GM21723 (cell line): ENCODE measurements around the gene CDK5RAP1.
"Not testable (repeated sequence)": the region's sequence is repeated elsewhere in the genome, so short reads cannot be mapped to it uniquely, and the experiment has no call there.

Experiments used
- ATAC-seq: cut with Tn5 transposase; IDR thresholded peaks from one replicate; pipeline ENCODE4 v1.9.1; 2021; ENCODE audit warnings: mild to moderate bottlenecking, moderate library complexity; ENCODE audit not compliant: unreplicated experiment

The CDK5RAP1 gene

GRCh38 chr20:33419140-33419974 is 18.0 kb upstream of the CDK5RAP1 start:
- no peak for ATAC-seq

GRCh38 chr20:33418033-33418432 is 16.7 kb upstream of the CDK5RAP1 start:
- ATAC-seq, result no peak

- ATAC-seq, result no peak
Observed at GRCh38 chr20:33415948-33416347, 14.6 kb upstream of the CDK5RAP1 start.

- ATAC-seq, result no peak
Observed at GRCh38 chr20:33412484-33412838, 11.1 kb upstream of the CDK5RAP1 start.

GRCh38 chr20:33411711-33412483 is 10.6 kb upstream of the CDK5RAP1 start:
- no peak for ATAC-seq

- no peak for ATAC-seq
Observed at GRCh38 chr20:33411242-33411641, 9.9 kb upstream of the CDK5RAP1 start.

- no peak for ATAC-seq
Observed at GRCh38 chr20:33410081-33410742, 8.9 kb upstream of the CDK5RAP1 start.

GRCh38 chr20:33408716-33409654 is 7.7 kb upstream of the CDK5RAP1 start:
- ATAC-seq, result no peak

- no peak for ATAC-seq
Observed at GRCh38 chr20:33408313-33408712, 7.0 kb upstream of the CDK5RAP1 start.

- ATAC-seq, result no peak
Observed at GRCh38 chr20:33407796-33408195, 6.5 kb upstream of the CDK5RAP1 start.

- ATAC-seq, result no peak
Observed at GRCh38 chr20:33407251-33407650, 5.9 kb upstream of the CDK5RAP1 start.

- ATAC-seq, result no peak
Observed at GRCh38 chr20:33404281-33404680, 3.0 kb upstream of the CDK5RAP1 start.

- no peak for ATAC-seq
Observed at GRCh38 chr20:33401921-33402369, 626 bp upstream of the CDK5RAP1 start.

- ATAC-seq, result no peak
Observed at GRCh38 chr20:33400812-33401183, 521 bp downstream of the CDK5RAP1 start.

GRCh38 chr20:33399924-33400323 is 1.4 kb downstream of the CDK5RAP1 start:
- no peak for ATAC-seq

GRCh38 chr20:33394718-33395117 is 6.6 kb downstream of the CDK5RAP1 start:
- ATAC-seq, result no peak

- no peak for ATAC-seq
Observed at GRCh38 chr20:33393609-33394008, 7.7 kb downstream of the CDK5RAP1 start.

GRCh38 chr20:33391722-33392415 is 9.4 kb downstream of the CDK5RAP1 start:
- no peak for ATAC-seq

- not testable (repeated sequence) for ATAC-seq
Observed at GRCh38 chr20:33389326-33389725, 12.0 kb downstream of the CDK5RAP1 start.

- no peak for ATAC-seq
Observed at GRCh38 chr20:33388268-33388667, 13.1 kb downstream of the CDK5RAP1 start.
